Gastroesophageal sphincter (tissue), 3 donors: ENCODE data around the gene DIP2C.

Experiments
- CTCF ChIP-seq, 4 experiments: fragments of 200-600 bp in 2 of 4; fragments of 450-650 bp in 2 of 4; sonication (generic) in 1 of 4; IDR thresholded peaks; one replicate each; pipeline ENCODE4 v1.5.1; 2017 to 2019; ENCODE audit warnings: antibody characterized with exemption in 4 of 4, mild to moderate bottlenecking in 2 of 4, moderate library complexity in 2 of 4
- POLR2A ChIP-seq, 2 donors: fragments of 450-650 bp; IDR thresholded peaks; one replicate each; pipeline ENCODE4 v1.6.1; 2017; ENCODE audit warnings: antibody characterized with exemption in 2 of 2, mild to moderate bottlenecking in 2 of 2, moderate library complexity in 1 of 2
- POLR2AphosphoS5 ChIP-seq: sonication (generic); formaldehyde crosslinking; IDR thresholded peaks from one replicate; pipeline ENCODE4 v1.6.1; 2017; ENCODE audit warnings: antibody characterized with exemption

GRCh38 chr10:525565-526315, 163.7 kb downstream of the DIP2C start:
- TF ChIP-seq CTCF (IDR thresholded peaks at IDR 0.05) (no peak), POLR2A (IDR thresholded peaks at IDR 0.05) (no peak), POLR2AphosphoS5 (no peak)
